Nucleus accumbens (tissue), 56 donors: Measurements from ENCODE around the gene RSPRY1.
"Not testable (repeated sequence)": the region's sequence is repeated elsewhere in the genome, so short reads cannot be mapped to it uniquely, and the experiment has no call there.

Experiments used
- DNase-seq, 56 donors: peaks; one replicate each; lab custom pipeline; 2025; lab: John Stamatoyannopoulos, UW

RSPRY1 gene

GRCh38 chr16:57184887-57185445 is 1.2 kb upstream of the RSPRY1 start:
- DNase-seq, result peak in 1 of 56 donors; percentile 60

GRCh38 chr16:57185446-57185944 is 634 bp upstream of the RSPRY1 start:
- peak in 37 of 56 donors; percentile 29 to 82 (median 63) for DNase-seq

GRCh38 chr16:57186872-57187854 is 1.0 kb downstream of the RSPRY1 start:
- DNase-seq, result peak in 4 of 56 donors; percentile 20 to 44 (median 32)

GRCh38 chr16:57187902-57188710 is 2.0 kb downstream of the RSPRY1 start:
- not testable (repeated sequence) for DNase-seq

GRCh38 chr16:57188711-57189002 is 2.5 kb downstream of the RSPRY1 start:
- no peak for DNase-seq

GRCh38 chr16:57189527-57189926 is 3.4 kb downstream of the RSPRY1 start:
- not testable (repeated sequence) for DNase-seq

GRCh38 chr16:57190136-57190535 is 4.0 kb downstream of the RSPRY1 start:
- no peak for DNase-seq

- no peak for DNase-seq
These were observed 5.0 kb downstream of the RSPRY1 start for GRCh38 chr16:57191056-57191571.

GRCh38 chr16:57192146-57192545 is 6.0 kb downstream of the RSPRY1 start:
- DNase-seq, result no peak

- DNase-seq, result no peak
These were observed 6.8 kb downstream of the RSPRY1 start for GRCh38 chr16:57192720-57193486.

GRCh38 chr16:57194512-57194911 is 8.4 kb downstream of the RSPRY1 start:
- DNase-seq, result no peak

GRCh38 chr16:57196286-57196685 is 10.2 kb downstream of the RSPRY1 start:
- peak in 17 of 56 donors; percentile 1 to 62 (median 16) for DNase-seq

GRCh38 chr16:57196753-57197152 is 10.6 kb downstream of the RSPRY1 start:
- no peak for DNase-seq

GRCh38 chr16:57200321-57200720 is 14.2 kb downstream of the RSPRY1 start:
- DNase-seq, result not testable (repeated sequence)

GRCh38 chr16:57200926-57201325 is 14.8 kb downstream of the RSPRY1 start:
- not testable (repeated sequence) for DNase-seq

- DNase-seq, result no peak
These were observed 16.2 kb downstream of the RSPRY1 start for GRCh38 chr16:57202095-57202886.

- no peak for DNase-seq
These were observed 17.3 kb downstream of the RSPRY1 start for GRCh38 chr16:57203451-57203850.

GRCh38 chr16:57204675-57205074 is 18.5 kb downstream of the RSPRY1 start:
- no peak for DNase-seq

GRCh38 chr16:57208926-57209325 is 22.8 kb downstream of the RSPRY1 start:
- DNase-seq, result no peak
